HCT116 (cell line): ENCODE results near the gene TYRP1. TPM values are rescaled to one million over a fixed set of nuclear protein-coding genes. Genes with fewer than 3 reads are reported as not detected.

Experiments
- ATAC-seq: fragments of 200-7000 bp; cut with Tn5 transposase; 2 replicates; pipeline ENCODE4 v1.9.1; 2020; ENCODE audit warnings: mild to moderate bottlenecking, moderate library complexity
- BruUV-seq: library from RNA; stranded (reverse); fragments of 400-500 nt; replicated peaks from 2 replicates; lab custom pipeline; 2021; lab: Mats Ljungman, UMichigan
- CTCF ChIA-PET: fragments of 300-600 bp; sonication (Branson Sonifier 250); formaldehyde crosslinking; loops from one replicate; lab custom pipeline; 2021; ENCODE audit warnings: antibody characterized with exemption; lab: Charles Lee
- POLR2A ChIA-PET: fragments of 300-600, 350-600 bp; sonication (Branson Sonifier 250); formaldehyde crosslinking; loops from one replicate; lab custom pipeline; 2021; ENCODE audit warnings: antibody characterized with exemption; lab: Charles Lee
- RAD21 ChIA-PET, 2 experiments: fragments of 300-600 bp; sonication (Branson Sonifier 250); formaldehyde crosslinking; loops; one replicate each; lab custom pipeline; 2023; ENCODE audit warnings: low total read pairs in 2 of 2; ENCODE audit not compliant: uncharacterized antibody in 2 of 2, unreplicated experiment in 2 of 2, low non-redundant PET in 1 of 2; lab: Charles Lee
- DNase-seq: peaks from one replicate; pipeline ENCODE4 v3.0.0-alpha.2; 2010; ENCODE audit warnings: low read depth, low spot score
- H2AFZ ChIP-seq: fragments of 200-600 bp; shearing (Covaris generic), sonication (generic); 2 replicates; pipeline ENCODE4 v1.6.1; 2017; ENCODE audit warnings: low read depth, mixed run types, mixed read lengths, antibody characterized with exemption, low read length; ENCODE audit not compliant: poor library complexity, severe bottlenecking
- H3K27ac ChIP-seq: 2 replicates; pipeline ENCODE4 v1.5.1; 2012; ENCODE audit warnings: low read depth, low read length
- H3K27me3 ChIP-seq: fragments of 200-600 bp; sonication (generic); 2 replicates; pipeline ENCODE4 v1.6.1; 2016; ENCODE audit warnings: mixed run types, low read length, mixed read lengths; ENCODE audit not compliant: insufficient read depth
- H3K36me3 ChIP-seq, 2 experiments: fragments of 200-500 bp in 1 of 2; fragments of 200-600 bp in 1 of 2; sonication (Bioruptor generic) in 1 of 2; sonication (generic) in 1 of 2; 2 replicates each; pipeline versions ENCODE4 v1.5.1 to v1.6.1; 2014 to 2016; ENCODE audit warnings: low read length in 2 of 2, inconsistent platforms in 1 of 2, mixed read lengths in 1 of 2, mixed run types in 1 of 2; ENCODE audit not compliant: insufficient read depth in 2 of 2, control insufficient read depth in 1 of 2
- H3K4me1 ChIP-seq, 2 experiments: fragments of 200-600 bp in 1 of 2; sonication (generic) in 1 of 2; 2 replicates each; pipeline versions ENCODE4 v1.5.1 to v1.6.1; 2012 to 2017; ENCODE audit warnings: low read length in 2 of 2, inconsistent platforms in 1 of 2, mild to moderate bottlenecking in 1 of 2, mixed read lengths in 1 of 2, mixed run types in 1 of 2, moderate library complexity in 1 of 2; ENCODE audit not compliant: insufficient read depth in 2 of 2, control insufficient read depth in 1 of 2
- H3K4me2 ChIP-seq: fragments of 200-600 bp; sonication (generic); 2 replicates; pipeline ENCODE4 v1.6.1; 2017; ENCODE audit warnings: mixed run types, low read length, mixed read lengths
- H3K4me3 ChIP-seq, 2 experiments: fragments of 200-600 bp in 1 of 2; sonication (generic) in 1 of 2; replicated peaks in 1 of 2; 2 replicates each; pipeline ENCODE4 v1.5.1; 2011 to 2016; ENCODE audit warnings: low read length in 2 of 2, control low read depth in 1 of 2, low read depth in 1 of 2, mild to moderate bottlenecking in 1 of 2, mixed read lengths in 1 of 2, mixed run types in 1 of 2
- H3K79me2 ChIP-seq: fragments of 200-600 bp; sonication (generic); 2 replicates; pipeline ENCODE4 v1.6.1; 2017; ENCODE audit warnings: mild to moderate bottlenecking, mixed run types, low read length, moderate library complexity, mixed read lengths; ENCODE audit not compliant: insufficient read depth
- H3K9ac ChIP-seq: fragments of 200-600 bp; sonication (generic); 2 replicates; pipeline ENCODE4 v1.6.1; 2016; ENCODE audit warnings: low read length, mixed read lengths
- H3K9me2 ChIP-seq: fragments of 200-600 bp; sonication (generic), shearing (Covaris generic); 2 replicates; pipeline ENCODE4 v1.6.1; 2017; ENCODE audit warnings: mixed run types, mild to moderate bottlenecking, moderate library complexity; ENCODE audit not compliant: insufficient read depth
- H3K9me3 ChIP-seq, 2 experiments: fragments of 200-500 bp in 1 of 2; fragments of 200-600 bp in 1 of 2; sonication (Bioruptor generic) in 1 of 2; sonication (generic) in 1 of 2; 2 replicates each; pipeline ENCODE4 v1.6.1; 2014 to 2017; ENCODE audit warnings: low read length in 2 of 2, mixed read lengths in 2 of 2, inconsistent platforms in 1 of 2, low read depth in 1 of 2, mild to moderate bottlenecking in 1 of 2, mixed run types in 1 of 2, moderate library complexity in 1 of 2; ENCODE audit not compliant: control insufficient read depth in 1 of 2, insufficient read depth in 1 of 2
- H4K20me1 ChIP-seq: fragments of 200-600 bp; sonication (generic), shearing (Covaris generic); 2 replicates; pipeline ENCODE4 v1.6.1; 2017; ENCODE audit warnings: mixed run types, mild to moderate bottlenecking, moderate library complexity; ENCODE audit not compliant: insufficient read depth
- ATF3 ChIP-seq: IDR thresholded peaks from 2 replicates; pipeline ENCODE4 v1.6.1; 2012
- EZH2 ChIP-seq: fragments of 200-600 bp; sonication (generic); IDR thresholded peaks from 2 replicates; pipeline ENCODE4 v1.6.1; 2017; ENCODE audit warnings: antibody characterized with exemption, mixed run types
- MAX ChIP-seq: IDR thresholded peaks from 2 replicates; pipeline ENCODE4 v1.6.1; 2012
- POLR2A ChIP-seq: IDR thresholded peaks from 2 replicates; pipeline ENCODE4 v1.7.0; 2011; ENCODE audit warnings: borderline replicate concordance; ENCODE audit not compliant: insufficient read depth, insufficient read length; ENCODE audit errors: extremely low read depth
- SIN3A ChIP-seq: IDR thresholded peaks from 2 replicates; pipeline ENCODE4 v1.6.1; 2012; ENCODE audit warnings: low read depth
- YY1 ChIP-seq: IDR thresholded peaks from 2 replicates; pipeline ENCODE4 v1.6.1; 2011; ENCODE audit warnings: low read length, low read depth, moderate library complexity, mild to moderate bottlenecking; ENCODE audit not compliant: insufficient replicate concordance; ENCODE audit errors: extremely low read depth
- ZBTB33 ChIP-seq: IDR thresholded peaks from 2 replicates; pipeline ENCODE4 v1.6.1; 2011; ENCODE audit warnings: mild to moderate bottlenecking, low read length, moderate library complexity; ENCODE audit not compliant: insufficient replicate concordance; ENCODE audit errors: extremely low read depth
- ZFX ChIP-seq: fragments of 450-650 bp; IDR thresholded peaks from 2 replicates; pipeline ENCODE4 v1.6.1; 2017
- intact Hi-C: fragments of 100-400 bp; cut with micrococcal nuclease; formaldehyde crosslinking; loops from 2 replicates; pipeline ENCODE4 v1.10.0; 2022
- total RNA-seq: library from RNA; stranded (reverse); gene quantifications from one replicate; pipeline ENCODE4 v1.2.1, GENCODE V29; 2021; ENCODE audit not compliant: unreplicated experiment

The TYRP1 gene
- total RNA-seq, 1 experiment from 2014 or later: not detected

- H4K20me1 ChIP-seq: no peaks in the 10 kb centered on the region
- no peak for DNase-seq
- no peaks in the 10 kb centered on the region for H3K9me3 ChIP-seq
- no TSS peak for BruUV-seq
- RAD21 ChIA-PET: no interaction called here
- H3K27ac ChIP-seq: no peak overlapping the region
- no peak for ATAC-seq
- H3K9me2 ChIP-seq: no peaks in the 10 kb centered on the region
- no peaks in the 10 kb centered on the region for H3K36me3 ChIP-seq
- POLR2A ChIA-PET: no interaction called here
- intact Hi-C loops: no loop called here
- no peak overlapping the region for H3K4me2 ChIP-seq
- H3K4me3 ChIP-seq: no peak overlapping the region
- no peak overlapping the region for H2AFZ ChIP-seq
- CTCF ChIA-PET: interaction anchor here (1.7 kb wide), 1 partner anchor 16 kb away, joined by 5 read pairs; no protein-coding TSS in a partner anchor
- H3K79me2 ChIP-seq: no peaks in the 10 kb centered on the region
- TF ChIP-seq YY1 (no peak), ZBTB33 (no peak), ZFX (no peak), SIN3A (no peak), ATF3 (no peak), MAX (no peak), POLR2A (no peak), EZH2 (no peak)
- H3K27me3 ChIP-seq: no peaks in the 10 kb centered on the region
- H3K9ac ChIP-seq: no peak overlapping the region
- H3K4me1 ChIP-seq: no peaks in the 10 kb centered on the region
These were observed 44.7 kb downstream of the TYRP1 start for GRCh38 chr9:12737871-12738270.
